Stimulated activated CD8-positive, alpha-beta memory T cell treated with anti-CD3 and anti-CD28 coated beads, Interleukin-12 subunit alpha, Interleukin-12 subunit beta, amount 100 ng/mL, for 24 hours (primary cell): Measurements from ENCODE around the gene LRP6.
A peak's percentile ranks its signal among the peaks of the same experiment; 100 is the strongest.
"Not testable (repeated sequence)": the region's sequence is repeated elsewhere in the genome, so short reads cannot be mapped to it uniquely, and the experiment has no call there.

ENCODE experiments used
- DNase-seq: peaks from one replicate; pipeline ENCODE4 v3.0.0-alpha.2; 2020; ENCODE audit errors: extremely low read depth

The LRP6 gene

GRCh38 chr12:12266873-12267741, at the start of gene LRP6:
TSS of gene LRP6 (minus strand) at chr12:12267044. CDS start at chr12:12266735, 309 bp downstream.
- DNase-seq: peak; percentile 50

GRCh38 chr12:12315838-12316237, 49.0 kb upstream of the LRP6 start:
- DNase-seq: no peak

- not testable (repeated sequence) for DNase-seq
Observed at GRCh38 chr12:12310695-12311094, 43.9 kb upstream of the LRP6 start.

GRCh38 chr12:12305568-12306300, 38.9 kb upstream of the LRP6 start:
- DNase-seq: no peak

- DNase-seq: no peak
Observed at GRCh38 chr12:12302976-12303375, 36.1 kb upstream of the LRP6 start.

- DNase-seq: no peak
Observed at GRCh38 chr12:12301122-12301521, 34.3 kb upstream of the LRP6 start.

- no peak for DNase-seq
Observed at GRCh38 chr12:12297201-12297830, 30.5 kb upstream of the LRP6 start.

- no peak for DNase-seq
Observed at GRCh38 chr12:12294215-12295005, 27.6 kb upstream of the LRP6 start.

- no peak for DNase-seq
Observed at GRCh38 chr12:12290206-12290605, 23.4 kb upstream of the LRP6 start.

- no peak for DNase-seq
Observed at GRCh38 chr12:12286441-12286840, 19.6 kb upstream of the LRP6 start.

- DNase-seq: no peak
Observed at GRCh38 chr12:12282761-12283425, 16.0 kb upstream of the LRP6 start.

GRCh38 chr12:12282202-12282601, 15.4 kb upstream of the LRP6 start:
- DNase-seq: no peak

GRCh38 chr12:12281134-12281533, 14.3 kb upstream of the LRP6 start:
- no peak for DNase-seq

- no peak for DNase-seq
Observed at GRCh38 chr12:12278899-12279298, 12.1 kb upstream of the LRP6 start.

- no peak for DNase-seq
Observed at GRCh38 chr12:12275874-12276273, 9.0 kb upstream of the LRP6 start.

GRCh38 chr12:12273291-12273957, 6.6 kb upstream of the LRP6 start:
- DNase-seq: no peak

- no peak for DNase-seq
Observed at GRCh38 chr12:12272869-12273268, 6.0 kb upstream of the LRP6 start.

GRCh38 chr12:12270226-12270625, 3.4 kb upstream of the LRP6 start:
- DNase-seq: no peak

- no peak for DNase-seq
Observed at GRCh38 chr12:12267742-12268200, 927 bp upstream of the LRP6 start.

- no peak for DNase-seq
Observed at GRCh38 chr12:12266389-12266872, 413 bp downstream of the LRP6 start.
